Thymus (tissue), 11 donors: ENCODE results near the gene MAGI2. TPM values are rescaled to one million over a fixed set of nuclear protein-coding genes. Genes with fewer than 3 reads are reported as not detected.
"Not testable (repeated sequence)": the region's sequence is repeated elsewhere in the genome, so short reads cannot be mapped to it uniquely, and the experiment has no call there.

Source experiments
- DNase-seq, 9 donors: peaks; one replicate each; pipeline ENCODE4 v3.0.0-alpha.2; 2013; ENCODE audit warnings: low spot score in 9 of 9, low read depth in 6 of 9, missing footprints in 1 of 9
- H3K27ac ChIP-seq, 2 donors: one replicate each; pipeline ENCODE4 v1.5.1; 2013; ENCODE audit warnings: control low read depth in 1 of 2, low read depth in 1 of 2, low read length in 1 of 2, mild to moderate bottlenecking in 1 of 2, moderate library complexity in 1 of 2
- H3K27me3 ChIP-seq, 2 donors: one replicate each; pipeline ENCODE4 v1.5.1; 2013; ENCODE audit warnings: low read length in 1 of 2; ENCODE audit not compliant: control insufficient read depth in 2 of 2, insufficient read depth in 1 of 2
- H3K36me3 ChIP-seq, 2 donors: one replicate each; pipeline ENCODE4 v1.5.1; 2013; ENCODE audit warnings: low read length in 1 of 2, mild to moderate bottlenecking in 1 of 2, moderate library complexity in 1 of 2; ENCODE audit not compliant: control insufficient read depth in 2 of 2, insufficient read depth in 2 of 2
- H3K4me1 ChIP-seq, 2 donors: one replicate each; pipeline ENCODE4 v1.5.1; 2013; ENCODE audit warnings: low read length in 2 of 2; ENCODE audit not compliant: control insufficient read depth in 2 of 2, insufficient read depth in 2 of 2
- H3K4me3 ChIP-seq, 2 donors: one replicate each; pipeline ENCODE4 v1.5.1; 2013; ENCODE audit warnings: low read length in 2 of 2, control low read depth in 1 of 2, mild to moderate bottlenecking in 1 of 2
- H3K9me3 ChIP-seq, 2 donors: one replicate each; pipeline ENCODE4 v1.5.1; 2013; ENCODE audit warnings: low read length in 1 of 2, mild to moderate bottlenecking in 1 of 2; ENCODE audit not compliant: control insufficient read depth in 2 of 2, insufficient read depth in 1 of 2
- WGBS: extraction: QIAGEN DNeasy Blood & Tissue Kit; methylation state at CpG from one replicate; pipeline ENCODE4 v1.1.7; 2013; 5-methylcytosine and 5-hydroxymethylcytosine counted together
- polyA plus RNA-seq: library from polyadenylated mRNA; stranded (reverse); fragments of 200-250 nt; gene quantifications from one replicate; pipeline ENCODE4 v1.2.3, GENCODE V29; 2013
- total RNA-seq: library from RNA; stranded (reverse); fragments of 120-200 nt; gene quantifications from one replicate; pipeline ENCODE4 v1.2.4, GENCODE V29; 2013
- donor health status: healthy.

MAGI2 gene
- total and polyA plus RNA-seq, 2 donors: 0.42 to 1.7 TPM

DNA sequence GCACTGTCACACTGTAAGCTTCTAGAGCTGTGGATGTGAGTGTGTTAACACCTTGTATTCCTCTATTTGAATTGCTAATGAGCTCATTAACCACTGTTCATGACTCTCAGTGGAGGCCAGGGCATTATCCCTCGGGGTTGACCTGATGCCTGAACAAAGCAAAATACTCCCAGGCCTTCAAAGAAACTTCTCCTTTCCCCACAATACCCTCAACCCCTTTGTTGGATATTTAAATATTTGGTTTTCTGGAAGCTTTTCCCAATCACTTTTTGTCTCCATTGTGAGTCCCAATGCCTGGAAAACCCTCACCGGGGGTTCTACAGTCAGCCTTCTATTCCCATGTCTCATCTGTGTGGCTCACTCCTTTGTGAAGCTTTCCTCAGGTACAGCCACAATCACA is 874.8 kb downstream of the MAGI2 start:
- no peaks in the 10 kb centered on the region for H3K9me3 ChIP-seq
- WGBS: 44% methylated on average over 2 of the region's 2 CpGs
- H3K36me3 ChIP-seq: no peaks in the 10 kb centered on the region
- no peak overlapping the region for H3K4me3 ChIP-seq
- H3K27ac ChIP-seq: no peak overlapping the region
- no peak for DNase-seq
- H3K4me1 ChIP-seq: no peaks in the 10 kb centered on the region
- no peaks in the 10 kb centered on the region for H3K27me3 ChIP-seq

DNA sequence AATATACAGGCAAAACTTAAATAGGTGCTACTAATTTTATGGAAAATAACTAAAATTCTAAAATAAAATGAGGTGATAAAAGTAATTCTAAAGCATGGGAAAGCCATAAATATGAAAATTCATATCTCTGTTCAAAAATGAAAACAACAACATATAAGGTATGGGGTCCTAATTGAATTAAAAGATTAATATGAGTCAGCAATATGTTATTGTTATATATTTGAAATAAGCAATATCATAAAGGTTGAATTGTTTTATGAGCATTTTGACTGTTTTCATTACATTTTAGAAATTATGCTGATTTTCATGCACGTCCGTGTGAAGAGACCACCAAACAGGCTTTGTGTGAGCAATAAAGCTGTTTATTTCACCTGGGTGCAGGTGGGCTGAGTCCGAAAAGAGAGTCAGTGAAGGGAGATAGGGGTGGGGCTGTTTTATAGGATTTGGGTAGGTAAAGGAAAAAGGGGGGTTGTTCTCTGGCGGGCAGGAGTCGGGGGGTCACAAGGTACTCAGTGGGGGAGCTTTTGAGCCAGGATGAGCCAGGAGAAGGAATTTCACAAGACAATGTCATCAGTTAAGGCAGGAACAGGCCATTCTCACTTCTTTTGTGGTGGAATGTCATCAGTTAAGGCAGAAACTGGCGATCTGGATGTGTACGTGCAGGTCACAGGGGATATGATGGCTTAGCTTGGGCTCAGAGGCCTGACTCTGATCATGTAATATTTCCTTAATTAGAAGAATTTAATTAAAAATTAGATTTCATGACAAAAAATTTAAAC is 876.1 kb downstream of the MAGI2 start:
- not testable (repeated sequence) for H3K4me3 ChIP-seq

DNA sequence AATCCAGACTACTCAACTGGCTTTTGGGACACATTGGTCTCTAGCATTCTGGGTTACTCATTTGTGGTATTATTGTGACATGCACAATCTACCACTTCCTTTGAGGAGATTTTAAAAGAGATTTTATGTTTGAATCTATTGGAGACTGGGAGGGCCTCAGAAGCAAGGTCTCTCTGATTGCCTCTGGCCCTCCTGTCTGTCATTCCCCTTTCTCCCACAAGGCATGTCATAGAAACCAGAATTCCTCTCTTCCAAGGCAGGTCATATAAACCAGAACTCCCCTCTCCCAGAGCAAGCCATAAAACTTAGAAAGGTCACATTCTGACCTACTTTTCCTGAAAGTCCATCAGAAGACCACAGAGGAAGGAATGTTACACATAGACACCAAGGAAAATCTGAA is 877.2 kb downstream of the MAGI2 start:
- Histone ChIP-seq H3K36me3 (no peaks in the 10 kb centered on the region), H3K27ac (no peak overlapping the region), H3K27me3 (no peaks in the 10 kb centered on the region), H3K9me3 (no peaks in the 10 kb centered on the region), H3K4me3 (no peak overlapping the region), H3K4me1 (no peaks in the 10 kb centered on the region)
- DNase-seq: no peak

More for the DNA sequence above, 876.1 kb downstream of the MAGI2 start:
- H3K27me3 ChIP-seq, H3K36me3 ChIP-seq, H3K9me3 ChIP-seq, H3K4me1 ChIP-seq, DNase-seq, H3K27ac ChIP-seq: not testable (repeated sequence)
- WGBS: 87% methylated on average over 6 of the region's 7 CpGs

DNA sequence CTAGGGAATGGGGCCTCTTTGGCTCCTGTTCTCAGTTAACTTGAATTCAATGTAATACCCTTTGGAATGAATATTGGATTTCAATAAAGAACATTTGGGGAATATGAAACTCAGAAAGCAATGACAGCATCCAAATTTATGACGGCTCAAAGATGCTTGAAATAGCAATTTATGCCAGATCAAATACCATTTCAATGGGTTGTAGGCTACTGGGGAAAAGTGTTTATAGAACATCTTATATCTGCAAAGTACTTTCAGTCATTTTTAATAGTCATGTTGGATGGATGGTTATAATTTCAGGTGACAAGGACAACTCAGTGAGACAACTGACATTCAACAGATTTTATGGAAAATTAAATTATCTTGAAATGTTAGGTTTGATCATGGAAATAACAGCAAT is 882.2 kb downstream of the MAGI2 start:
- DNase-seq: no peak
- H3K9me3 ChIP-seq: no peaks in the 10 kb centered on the region
- H3K27me3 ChIP-seq: no peaks in the 10 kb centered on the region
- H3K4me3 ChIP-seq: no peak overlapping the region
- 92% methylated on average over 1 of the region's 1 CpG for WGBS
- H3K4me1 ChIP-seq: no peaks in the 10 kb centered on the region
- H3K27ac ChIP-seq: no peak overlapping the region
- no peaks in the 10 kb centered on the region for H3K36me3 ChIP-seq

DNA sequence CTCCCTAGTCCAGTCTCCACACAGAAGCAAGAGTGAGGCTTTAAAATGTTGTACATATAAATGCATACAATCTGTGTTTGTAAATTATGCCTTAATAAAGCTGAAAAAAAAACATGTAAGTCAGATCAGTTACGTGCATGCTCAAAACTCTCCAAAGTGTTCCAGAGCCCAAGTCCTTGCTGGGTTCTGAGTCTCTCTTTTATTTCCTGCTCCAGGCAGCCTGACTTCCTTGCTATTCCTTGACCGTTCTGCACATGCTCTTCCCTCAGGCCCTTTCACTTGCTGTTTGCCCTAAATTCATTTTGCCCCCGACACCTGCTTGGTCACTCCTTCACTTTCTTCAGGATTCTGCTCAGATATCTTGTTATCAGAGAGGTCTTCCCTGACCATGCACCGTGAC is 884.8 kb downstream of the MAGI2 start:
- DNase-seq: no peak
- no peaks in the 10 kb centered on the region for H3K36me3 ChIP-seq
- WGBS: 94% methylated on average over 4 of the region's 4 CpGs

DNA sequence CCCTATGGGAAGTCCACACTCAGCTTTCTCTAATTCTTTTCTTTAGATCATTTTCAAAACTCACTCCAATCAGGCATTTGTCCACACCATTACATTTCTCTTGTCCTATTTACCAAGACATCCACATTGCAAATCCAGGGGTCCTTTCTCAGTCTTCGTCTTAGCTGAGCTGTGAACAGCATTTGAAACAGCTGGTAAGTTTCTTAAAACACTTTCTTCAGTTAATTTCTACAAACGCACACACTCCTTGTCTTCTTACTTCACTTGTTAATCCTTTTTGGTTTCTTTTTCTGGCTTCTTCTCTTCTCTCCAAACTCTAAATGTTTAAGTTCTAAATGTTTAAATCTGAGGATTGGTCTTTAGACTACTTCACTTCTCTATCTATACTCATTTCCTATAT is 885.6 kb downstream of the MAGI2 start:
- no peak for DNase-seq

More for the DNA sequence above, 884.8 kb downstream of the MAGI2 start:
- H3K27me3 ChIP-seq: no peaks in the 10 kb centered on the region
- H3K4me1 ChIP-seq: no peaks in the 10 kb centered on the region
- no peak overlapping the region for H3K4me3 ChIP-seq
- no peak overlapping the region for H3K27ac ChIP-seq
- no peaks in the 10 kb centered on the region for H3K9me3 ChIP-seq

DNA sequence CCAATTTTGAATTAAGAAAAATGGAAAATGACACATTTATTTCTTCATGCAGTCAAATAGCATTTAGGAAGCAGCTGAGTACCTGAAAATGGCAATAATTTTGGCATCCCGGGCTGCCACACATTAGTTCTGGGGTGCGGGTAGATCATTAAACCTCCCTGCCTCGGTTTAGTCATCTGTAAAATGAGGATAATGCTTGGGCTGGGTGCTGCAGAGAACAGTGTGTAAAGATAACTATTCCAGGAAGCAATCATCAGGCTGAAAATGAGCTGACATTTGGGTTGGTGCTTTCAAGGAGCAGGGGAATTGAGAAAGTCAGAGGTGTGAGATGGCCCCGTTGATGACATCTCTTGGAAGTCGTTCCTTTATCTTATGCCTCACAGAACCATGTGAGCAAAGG is 887.7 kb downstream of the MAGI2 start:
- no peak for DNase-seq
- no peaks in the 10 kb centered on the region for H3K9me3 ChIP-seq

More for the DNA sequence above, 885.6 kb downstream of the MAGI2 start:
- Histone ChIP-seq H3K4me3 (no peak overlapping the region), H3K27ac (no peak overlapping the region), H3K4me1 (peaks cover 0 to 6% of the 10 kb centered on the region in 2 donors), H3K27me3 (no peaks in the 10 kb centered on the region), H3K9me3 (no peaks in the 10 kb centered on the region), H3K36me3 (no peaks in the 10 kb centered on the region)
- 91% methylated on average over 2 of the region's 2 CpGs for WGBS

DNA sequence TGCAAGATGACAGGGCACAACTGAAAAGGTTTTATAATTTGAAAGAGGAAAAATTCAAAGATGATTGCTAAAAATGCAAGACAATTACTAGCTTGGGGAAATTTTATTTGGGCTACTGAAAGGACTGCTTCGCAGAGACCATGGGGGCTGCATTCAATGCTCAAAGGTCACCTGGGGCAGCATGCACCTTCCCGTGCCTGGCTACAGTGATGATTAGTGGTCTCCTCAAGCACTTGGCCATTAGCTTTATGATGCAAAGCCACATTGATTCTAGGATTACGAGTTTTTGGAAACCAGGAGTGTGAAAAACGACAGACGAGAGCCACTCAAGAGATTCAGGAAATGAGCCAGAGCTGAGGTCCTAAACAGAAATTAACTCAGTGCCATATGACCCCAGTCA is 890.3 kb downstream of the MAGI2 start:
- no peaks in the 10 kb centered on the region for H3K9me3 ChIP-seq
- H3K4me3 ChIP-seq: no peak overlapping the region
- H3K4me1 ChIP-seq: peaks cover 10 to 14% of the 10 kb centered on the region in 2 donors
- no peaks in the 10 kb centered on the region for H3K36me3 ChIP-seq
- H3K27me3 ChIP-seq: no peaks in the 10 kb centered on the region
- WGBS: 93% methylated on average over 5 of the region's 5 CpGs
- no peak for DNase-seq
- no peak overlapping the region for H3K27ac ChIP-seq

More for the DNA sequence above, 887.7 kb downstream of the MAGI2 start:
- no peak overlapping the region for H3K27ac ChIP-seq
- 74% methylated on average over 5 of the region's 5 CpGs for WGBS
- H3K36me3 ChIP-seq: no peaks in the 10 kb centered on the region
- no peak overlapping the region for H3K4me3 ChIP-seq
- peaks cover 10 to 14% of the 10 kb centered on the region in 2 donors for H3K4me1 ChIP-seq
- H3K27me3 ChIP-seq: no peaks in the 10 kb centered on the region

DNA sequence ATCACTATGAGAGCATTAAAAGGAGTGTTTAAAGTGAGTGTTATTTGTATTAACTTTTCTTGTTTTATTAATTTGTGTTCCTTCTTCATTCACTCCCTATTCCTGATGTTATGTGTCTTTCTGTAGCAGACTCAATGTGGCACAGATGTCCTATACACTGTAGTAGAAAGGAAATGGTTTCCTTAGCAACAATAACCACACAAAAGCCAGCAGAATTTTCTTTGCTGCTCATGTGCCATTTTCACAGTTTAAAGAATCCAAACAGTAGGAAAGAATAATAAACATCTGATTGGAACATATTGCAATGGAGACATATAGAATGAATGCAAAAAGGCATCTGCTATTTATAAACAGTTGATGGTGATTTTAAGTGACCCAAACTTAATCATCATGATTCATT is 891.3 kb downstream of the MAGI2 start:
- Histone ChIP-seq H3K36me3 (no peaks in the 10 kb centered on the region), H3K4me1 (peaks cover 10 to 14% of the 10 kb centered on the region in 2 donors), H3K27me3 (no peaks in the 10 kb centered on the region), H3K9me3 (no peaks in the 10 kb centered on the region), H3K27ac (peak overlapping the region in 1 of 2 donors; percentile 51), H3K4me3 (no peak overlapping the region)
- peak; percentile 13 to 80 (median 37) for DNase-seq
